Activated T-cell treated with anti-CD3 and anti-CD28 coated beads, Interleukin-2, amount 50 U/mL, for 24 hours (primary cell): Measurements from ENCODE around the gene RASEF.
"Not testable (repeated sequence)": the region's sequence is repeated elsewhere in the genome, so short reads cannot be mapped to it uniquely, and the experiment has no call there.

Source experiments
- DNase-seq: peaks from one replicate; pipeline ENCODE4 v3.0.0-alpha.2; 2020
- H3K27ac Mint-ChIP-seq: 2 replicates; pipeline ENCODE4 v1.8.0; 2020; ENCODE audit warnings: mild to moderate bottlenecking, mixed read lengths
- H3K27me3 Mint-ChIP-seq: 2 replicates; pipeline ENCODE4 v1.8.0; 2020; ENCODE audit warnings: mixed read lengths
- H3K36me3 Mint-ChIP-seq: 2 replicates; pipeline ENCODE4 v1.8.0; 2020; ENCODE audit warnings: low read depth, mixed read lengths
- H3K4me1 Mint-ChIP-seq: 2 replicates; pipeline ENCODE4 v1.8.0; 2020; ENCODE audit warnings: low read depth, mixed read lengths
- H3K4me3 Mint-ChIP-seq: 2 replicates; pipeline ENCODE4 v1.8.0; 2020; ENCODE audit warnings: mild to moderate bottlenecking, moderate library complexity, mixed read lengths
- H3K9me3 Mint-ChIP-seq: 2 replicates; pipeline ENCODE4 v1.8.0; 2020; ENCODE audit warnings: mixed read lengths

Gene RASEF

GRCh38 chr9:82938426-82939218 is 124.3 kb downstream of the RASEF start:
- no peaks in the 10 kb centered on the region for H3K9me3 Mint-ChIP-seq

GRCh38 chr9:82936561-82936960 is 126.4 kb downstream of the RASEF start:
- H3K27me3 Mint-ChIP-seq: not testable (repeated sequence)

More at GRCh38 chr9:82938426-82939218, 124.3 kb downstream of the RASEF start:
- H3K27me3 Mint-ChIP-seq: no peaks in the 10 kb centered on the region
- H3K36me3 Mint-ChIP-seq: no peaks in the 10 kb centered on the region
- DNase-seq: no peak
- H3K4me1 Mint-ChIP-seq: no peaks in the 10 kb centered on the region
- H3K27ac Mint-ChIP-seq: no peak overlapping the region
- H3K4me3 Mint-ChIP-seq: no peak overlapping the region

GRCh38 chr9:82934949-82935348 is 128.0 kb downstream of the RASEF start:
- no peaks in the 10 kb centered on the region for H3K9me3 Mint-ChIP-seq
- H3K27me3 Mint-ChIP-seq: no peaks in the 10 kb centered on the region
- no peaks in the 10 kb centered on the region for H3K36me3 Mint-ChIP-seq
- H3K4me3 Mint-ChIP-seq: no peak overlapping the region
- no peak overlapping the region for H3K27ac Mint-ChIP-seq
- DNase-seq: no peak
- H3K4me1 Mint-ChIP-seq: no peaks in the 10 kb centered on the region

More at GRCh38 chr9:82936561-82936960, 126.4 kb downstream of the RASEF start:
- not testable (repeated sequence) for H3K36me3 Mint-ChIP-seq, DNase-seq, H3K4me3 Mint-ChIP-seq, H3K4me1 Mint-ChIP-seq, H3K9me3 Mint-ChIP-seq, H3K27ac Mint-ChIP-seq

GRCh38 chr9:82934025-82934424 is 128.9 kb downstream of the RASEF start:
- H3K4me1 Mint-ChIP-seq, H3K27ac Mint-ChIP-seq, H3K36me3 Mint-ChIP-seq, H3K9me3 Mint-ChIP-seq, DNase-seq, H3K4me3 Mint-ChIP-seq, H3K27me3 Mint-ChIP-seq: not testable (repeated sequence)

GRCh38 chr9:82930116-82930515 is 132.8 kb downstream of the RASEF start:
- H3K27ac Mint-ChIP-seq: no peak overlapping the region
- H3K9me3 Mint-ChIP-seq: no peaks in the 10 kb centered on the region
- no peaks in the 10 kb centered on the region for H3K27me3 Mint-ChIP-seq
- no peak overlapping the region for H3K4me3 Mint-ChIP-seq
- no peaks in the 10 kb centered on the region for H3K4me1 Mint-ChIP-seq
- DNase-seq: no peak
- H3K36me3 Mint-ChIP-seq: no peaks in the 10 kb centered on the region
